ENCODE data around the gene LRP8. TPM values are rescaled to one million over a fixed set of nuclear protein-coding genes. Genes with fewer than 3 reads are reported as not detected.
A peak's percentile ranks its signal among the peaks of the same experiment; 100 is the strongest.

LRP8 gene
- total and polyA plus RNA-seq, 2 of the 13 experiments (the other 11 are each of a cell fraction or from before 2014, with no cell fraction given): 17.3 to 17.4 TPM

GRCh38 chr1:53196485-53197290 is 131.2 kb downstream of the LRP8 start, which contains the start of gene CPT2 (continued):
- TF ChIP-seq NFIC (IDR thresholded peaks at IDR 0.05; ENCODE audit: low read length): 0 out of 2 replicates have a peak, but pooled peaks have one; percentile 26
- TF ChIP-seq IRX3 (CRISPR knock-in tag; IDR thresholded peaks at IDR 0.05; ENCODE audit: borderline replicate concordance, low read depth): no peak
- TF ChIP-seq ZNF784 (CRISPR knock-in tag; IDR thresholded peaks at IDR 0.05; ENCODE audit: borderline replicate concordance): no peak
- no peak for TF ChIP-seq ZNF572 (CRISPR knock-in tag; IDR thresholded peaks at IDR 0.05)
- no peak for TF ChIP-seq ZFP82 (CRISPR knock-in tag; IDR thresholded peaks at IDR 0.05; ENCODE audit: borderline replicate concordance)
- peak; percentile 80; the same call in 1 of the 2 replicates for TF ChIP-seq ARHGAP35 (CRISPR knock-in tag; IDR thresholded peaks at IDR 0.05; ENCODE audit: borderline replicate concordance)
- peak; percentile 90 for TF ChIP-seq SRSF1 (optimal IDR thresholded peaks at IDR 0.05; ENCODE audit: low read depth, low read length)
- TF ChIP-seq TEAD3 (CRISPR knock-in tag; optimal IDR thresholded peaks at IDR 0.05; ENCODE audit: borderline replicate concordance): no peak
- TF ChIP-seq HNRNPUL1 (IDR thresholded peaks at IDR 0.05; ENCODE audit: low read depth, low read length): no peak
- no peak; the same call in 1 of the 2 replicates for TF ChIP-seq ZNF557 (CRISPR knock-in tag; IDR thresholded peaks at IDR 0.05)
- TF ChIP-seq ZNF367 (CRISPR knock-in tag; IDR thresholded peaks at IDR 0.05; ENCODE audit: borderline replicate concordance): no peak; the same call in 1 of the 2 replicates
- no peak for TF ChIP-seq MTA3 (CRISPR knock-in tag; IDR thresholded peaks at IDR 0.05)
- TF ChIP-seq ZNF512 (CRISPR knock-in tag; IDR thresholded peaks at IDR 0.05): no peak
- TF ChIP-seq HIVEP1 (CRISPR knock-in tag; IDR thresholded peaks at IDR 0.05): no peak
- TF ChIP-seq ZNF121 (CRISPR knock-in tag; IDR thresholded peaks at IDR 0.05): no peak
- peak; percentile 58; the same call in 1 of the 2 replicates for TF ChIP-seq ARNT2 (CRISPR knock-in tag; IDR thresholded peaks at IDR 0.05; ENCODE audit: low read depth)
- no peak for TF ChIP-seq ZNF180 (CRISPR knock-in tag; IDR thresholded peaks at IDR 0.05; ENCODE audit: borderline replicate concordance, low read depth)
- TF ChIP-seq RCOR2 (CRISPR knock-in tag; IDR thresholded peaks at IDR 0.05): 0 out of 2 replicates have a peak, but pooled peaks have one; percentile 58
- no peak for TF ChIP-seq ZNF512B (CRISPR knock-in tag; IDR thresholded peaks at IDR 0.05; ENCODE audit: borderline replicate concordance)
- no peak for TF ChIP-seq MLLT10 (CRISPR knock-in tag; IDR thresholded peaks at IDR 0.05)
- TF ChIP-seq KLF11 (CRISPR knock-in tag; IDR thresholded peaks at IDR 0.05): no peak
- no peak for TF ChIP-seq JDP2 (CRISPR knock-in tag; IDR thresholded peaks at IDR 0.05; ENCODE audit: borderline replicate concordance)
- TF ChIP-seq ZFP37 (CRISPR knock-in tag; IDR thresholded peaks at IDR 0.05; ENCODE audit: borderline replicate concordance): no peak
